SU-DHL-6 (cell line): Measurements from ENCODE around the gene PSIP1.

Experiments used
- H2AFZ ChIP-seq: fragments of 200-600 bp; sonication (generic); 2 replicates; pipeline ENCODE4 v1.6.1; 2014; ENCODE audit warnings: low read depth, mild to moderate bottlenecking, moderate library complexity, mixed read lengths, antibody characterized with exemption, low read length; ENCODE audit not compliant: severe bottlenecking
- H3F3A ChIP-seq: fragments of 200-600 bp; shearing (Covaris generic); 2 replicates; pipeline ENCODE4 v1.6.0; 2016; ENCODE audit warnings: antibody characterized with exemption, mild to moderate bottlenecking; ENCODE audit not compliant: insufficient read depth
- H3K27ac ChIP-seq: fragments of 200-600 bp; sonication (generic); 2 replicates; pipeline ENCODE4 v1.5.1; 2016; ENCODE audit warnings: low read depth, mild to moderate bottlenecking, low read length, moderate library complexity, mixed read lengths
- H3K27me3 ChIP-seq: fragments of 200-600 bp; sonication (generic), shearing (Covaris generic); 2 replicates; pipeline ENCODE4 v1.6.0; 2014; ENCODE audit warnings: mild to moderate bottlenecking, low read length
- H3K36me3 ChIP-seq: fragments of 200-600 bp; sonication (generic); 2 replicates; pipeline ENCODE4 v1.6.1; 2014; ENCODE audit warnings: mild to moderate bottlenecking, low read length, mixed read lengths
- H3K4me2 ChIP-seq: fragments of 300-600, 200-600 bp; shearing (Covaris generic), sonication (generic); 2 replicates; pipeline ENCODE4 v1.6.0; 2014; ENCODE audit warnings: low read length, low read depth, mild to moderate bottlenecking; ENCODE audit not compliant: poor library complexity, severe bottlenecking
- H3K4me3 ChIP-seq: fragments of 200-600 bp; sonication (generic); 2 replicates; pipeline ENCODE4 v1.5.1; 2014; ENCODE audit warnings: antibody characterized with exemption, low read length, mild to moderate bottlenecking, mixed read lengths; ENCODE audit not compliant: insufficient read depth, poor library complexity, severe bottlenecking
- H3K79me2 ChIP-seq: fragments of 200-600 bp; sonication (generic); 2 replicates; pipeline ENCODE4 v1.6.1; 2014; ENCODE audit warnings: mild to moderate bottlenecking, low read length, moderate library complexity; ENCODE audit not compliant: insufficient read depth
- H3K9ac ChIP-seq: fragments of 200-600 bp; sonication (generic); 2 replicates; pipeline ENCODE4 v1.7.0; 2014; ENCODE audit warnings: mild to moderate bottlenecking, low read length
- H3K9me2 ChIP-seq: fragments of 200-600 bp; sonication (generic); replicated peaks from 2 replicates; pipeline ENCODE4 v1.6.1; 2014; ENCODE audit warnings: low read length; ENCODE audit not compliant: insufficient read depth
- H3K9me3 ChIP-seq: fragments of 200-600 bp; sonication (generic); 2 replicates; pipeline ENCODE4 v1.6.1; 2014; ENCODE audit warnings: low read length, mixed read lengths; ENCODE audit not compliant: insufficient read depth
- H4K20me1 ChIP-seq: fragments of 200-600 bp; sonication (generic); 2 replicates; pipeline ENCODE4 v1.6.1; 2014; ENCODE audit warnings: low read depth, mild to moderate bottlenecking, antibody characterized with exemption, low read length, moderate library complexity, mixed read lengths
- CTCF ChIP-seq: fragments of 200-600 bp; sonication (generic); IDR thresholded peaks from one replicate; pipeline ENCODE4 v1.5.1; 2017; ENCODE audit warnings: antibody characterized with exemption, mild to moderate bottlenecking, low read length, moderate library complexity; ENCODE audit not compliant: insufficient read depth, poor library complexity, severe bottlenecking
- EZH2phosphoT487 ChIP-seq: fragments of 200-600 bp; sonication (generic), shearing (Covaris generic); conservative IDR thresholded peaks from 2 replicates; pipeline ENCODE4 v1.6.1; 2018; ENCODE audit warnings: mild to moderate bottlenecking, antibody characterized with exemption, low read length, moderate library complexity, mixed read lengths

PSIP1 gene

GRCh38 chr9:15421532-15421931 lies 89.2 kb downstream of the PSIP1 start:
- H3K9me3 ChIP-seq: no peaks in the 10 kb centered on the region
- no peak overlapping the region for H3K9ac ChIP-seq
- H2AFZ ChIP-seq: peak overlapping the region; percentile 69
- H3K4me2 ChIP-seq: peak overlapping the region; percentile 58
- H3K27ac ChIP-seq: no peak overlapping the region
- 0 out of 2 replicates have a peak, but pooled peaks cover 5% of the 10 kb centered on the region for H3K36me3 ChIP-seq
- H3K9me2 ChIP-seq: no peaks in the 10 kb centered on the region
- H4K20me1 ChIP-seq: 0 out of 2 replicates have a peak, but pooled peaks cover 5% of the 10 kb centered on the region
- no peaks in the 10 kb centered on the region for H3K27me3 ChIP-seq
- peaks cover 3% of the 10 kb centered on the region; the same call in 1 of the 2 replicates for H3F3A ChIP-seq
- TF ChIP-seq EZH2phosphoT487 (no peak), CTCF (no peak)
- peaks cover 34% of the 10 kb centered on the region for H3K79me2 ChIP-seq
- no peak overlapping the region for H3K4me3 ChIP-seq

- Histone ChIP-seq H3K4me2 (no peak overlapping the region), H2AFZ (no peak overlapping the region), H3K9me3 (no peaks in the 10 kb centered on the region), H3K27me3 (no peaks in the 10 kb centered on the region), H3K9me2 (no peaks in the 10 kb centered on the region), H3K36me3 (no peaks in the 10 kb centered on the region), H3K9ac (no peak overlapping the region), H3K27ac (no peak overlapping the region), H3K4me3 (no peak overlapping the region), H3F3A (peaks cover 3% of the 10 kb centered on the region; the same call in 1 of the 2 replicates), H4K20me1 (0 out of 2 replicates have a peak, but pooled peaks cover 5% of the 10 kb centered on the region), H3K79me2 (peaks cover 27% of the 10 kb centered on the region)
- TF ChIP-seq CTCF: no peak
- no peak for TF ChIP-seq EZH2phosphoT487
These were observed 90.0 kb downstream of the PSIP1 start for GRCh38 chr9:15420796-15421195.

- Histone ChIP-seq H3K9me3 (no peaks in the 10 kb centered on the region), H3F3A (peaks cover 3% of the 10 kb centered on the region; the same call in 1 of the 2 replicates), H3K27ac (no peak overlapping the region), H3K9me2 (no peaks in the 10 kb centered on the region), H3K36me3 (no peaks in the 10 kb centered on the region), H3K9ac (no peak overlapping the region), H4K20me1 (no peaks in the 10 kb centered on the region), H3K27me3 (no peaks in the 10 kb centered on the region), H3K4me3 (no peak overlapping the region), H3K79me2 (no peaks in the 10 kb centered on the region), H3K4me2 (no peak overlapping the region), H2AFZ (no peak overlapping the region)
- no peak for TF ChIP-seq CTCF
These were observed 93.1 kb downstream of the PSIP1 start for GRCh38 chr9:15417626-15418025.
